H9 (cell line): Measurements from ENCODE around the gene RBKS. TPM values are rescaled to one million over a fixed set of nuclear protein-coding genes. Genes with fewer than 3 reads are reported as not detected.

Experiments
- DNase-seq: peaks from one replicate; pipeline ENCODE4 v3.0.0-alpha.2; 2017
- H2AFZ ChIP-seq: one replicate; pipeline ENCODE4 v1.6.1; 2013; ENCODE audit warnings: mild to moderate bottlenecking, low read length, control low read depth, moderate library complexity
- H2AK5ac ChIP-seq: 2 replicates; pipeline ENCODE4 v1.6.1; 2013; ENCODE audit warnings: low read length, control low read depth, mixed read lengths; ENCODE audit not compliant: insufficient read length
- H2BK120ac ChIP-seq: one replicate; pipeline ENCODE4 v1.6.1; 2013; ENCODE audit warnings: low read depth, mild to moderate bottlenecking, low read length, control low read depth, inconsistent platforms; ENCODE audit not compliant: poor library complexity, severe bottlenecking
- H2BK12ac ChIP-seq: 2 replicates; pipeline ENCODE4 v1.6.1; 2013; ENCODE audit warnings: low read length, control low read depth, mixed read lengths, low read depth; ENCODE audit not compliant: insufficient read length
- H2BK15ac ChIP-seq: 2 replicates; pipeline ENCODE4 v1.6.1; 2013; ENCODE audit warnings: low read depth, low read length, control low read depth
- H2BK20ac ChIP-seq: one replicate; pipeline ENCODE4 v1.6.1; 2013; ENCODE audit warnings: low read depth, mild to moderate bottlenecking, low read length, control low read depth, inconsistent platforms; ENCODE audit not compliant: poor library complexity, severe bottlenecking
- H2BK5ac ChIP-seq: 2 replicates; pipeline ENCODE4 v1.6.1; 2013; ENCODE audit warnings: low read length, control low read depth, mixed read lengths; ENCODE audit not compliant: insufficient read length
- H3K14ac ChIP-seq: 2 replicates; pipeline ENCODE4 v1.6.1; 2013; ENCODE audit warnings: low read length, control low read depth; ENCODE audit not compliant: insufficient read depth
- H3K18ac ChIP-seq: 2 replicates; pipeline ENCODE4 v1.6.1; 2013; ENCODE audit warnings: low read depth, mild to moderate bottlenecking, mixed read lengths, low read length, control low read depth; ENCODE audit not compliant: insufficient read length
- H3K23ac ChIP-seq: 2 replicates; pipeline ENCODE4 v1.6.1; 2013; ENCODE audit warnings: low read length, control low read depth, mixed read lengths, low read depth; ENCODE audit not compliant: insufficient read length
- H3K23me2 ChIP-seq: 2 replicates; pipeline ENCODE4 v1.6.1; 2013; ENCODE audit warnings: low read depth, mild to moderate bottlenecking, mixed read lengths, low read length, control low read depth; ENCODE audit not compliant: insufficient read length, poor library complexity, severe bottlenecking
- H3K27ac ChIP-seq: 2 replicates; pipeline ENCODE4 v1.5.1; 2013; ENCODE audit warnings: low read length, control low read depth, mixed read lengths, low read depth; ENCODE audit not compliant: insufficient read length
- H3K27me3 ChIP-seq: 2 replicates; pipeline ENCODE4 v1.6.1; 2013; ENCODE audit warnings: low read length, control low read depth, inconsistent platforms; ENCODE audit not compliant: insufficient read depth
- H3K4ac ChIP-seq: 2 replicates; pipeline ENCODE4 v1.6.1; 2013; ENCODE audit warnings: low read depth, mild to moderate bottlenecking, control low read depth, inconsistent platforms, low read length, moderate library complexity
- H3K4me1 ChIP-seq: 2 replicates; pipeline ENCODE4 v1.6.1; 2013; ENCODE audit warnings: low read length, control low read depth, inconsistent platforms; ENCODE audit not compliant: insufficient read depth
- H3K4me2 ChIP-seq: 2 replicates; pipeline ENCODE4 v1.6.1; 2013; ENCODE audit warnings: low read length, control low read depth, mixed read lengths; ENCODE audit not compliant: insufficient read length, insufficient read depth
- H3K56ac ChIP-seq: 2 replicates; pipeline ENCODE4 v1.6.1; 2013; ENCODE audit warnings: low read depth, mild to moderate bottlenecking, mixed read lengths, low read length, control low read depth; ENCODE audit not compliant: insufficient read length
- H3K79me1 ChIP-seq: 2 replicates; pipeline ENCODE4 v1.6.1; 2013; ENCODE audit warnings: low read depth, mild to moderate bottlenecking, moderate library complexity, low read length, control low read depth, inconsistent platforms; ENCODE audit not compliant: insufficient read depth, poor library complexity, severe bottlenecking
- H3K79me2 ChIP-seq: 2 replicates; pipeline ENCODE4 v1.6.1; 2013; ENCODE audit warnings: low read length, control low read depth, inconsistent platforms; ENCODE audit not compliant: insufficient read depth
- H3K9ac ChIP-seq: 2 replicates; pipeline ENCODE4 v1.6.1; 2013; ENCODE audit warnings: low read length, control low read depth, mixed read lengths; ENCODE audit not compliant: insufficient read length; ENCODE audit errors: extremely low read depth
- H3K9me3 ChIP-seq: one replicate; pipeline ENCODE4 v1.6.1; 2013; ENCODE audit warnings: low read depth, low read length, inconsistent platforms; ENCODE audit not compliant: control insufficient read depth
- H3T11ph ChIP-seq: one replicate; pipeline ENCODE4 v1.6.1; 2013; ENCODE audit warnings: mild to moderate bottlenecking, low read length, control low read depth, inconsistent platforms
- H4K20me1 ChIP-seq: one replicate; pipeline ENCODE4 v1.6.1; 2013; ENCODE audit not compliant: control insufficient read depth, insufficient read length, insufficient read depth
- H4K5ac ChIP-seq: 2 replicates; pipeline ENCODE4 v1.6.1; 2013; ENCODE audit warnings: low read depth, mild to moderate bottlenecking, mixed read lengths, low read length, control low read depth; ENCODE audit not compliant: insufficient read length
- H4K8ac ChIP-seq: replicated peaks from 2 replicates; pipeline ENCODE4 v1.6.1; 2013; ENCODE audit warnings: low read length, control low read depth, mixed read lengths, low read depth; ENCODE audit not compliant: insufficient read length
- H4K91ac ChIP-seq: 2 replicates; pipeline ENCODE4 v1.6.1; 2013; ENCODE audit warnings: low read depth, mild to moderate bottlenecking, moderate library complexity, mixed read lengths, low read length, control low read depth; ENCODE audit not compliant: insufficient read length
- H3K27ac Mint-ChIP-seq, 3 experiments: 2 replicates in 2 of 3; 3 replicates in 1 of 3; pipeline ENCODE4 v1.8.0; 2020 to 2021; ENCODE audit warnings: mixed read lengths in 3 of 3, mild to moderate bottlenecking in 1 of 3, moderate library complexity in 1 of 3
- H3K27me3 Mint-ChIP-seq: 2 replicates; pipeline ENCODE4 v1.8.0; 2021; ENCODE audit warnings: low read depth, mild to moderate bottlenecking, moderate library complexity, mixed read lengths
- H3K36me3 Mint-ChIP-seq, 3 experiments: 2 replicates in 2 of 3; 3 replicates in 1 of 3; pipeline ENCODE4 v1.8.0; 2020 to 2021; ENCODE audit warnings: low read depth in 3 of 3, mixed read lengths in 3 of 3; ENCODE audit not compliant: insufficient read depth in 1 of 3
- H3K4me1 Mint-ChIP-seq, 2 experiments: 2 replicates each; pipeline ENCODE4 v1.8.0; 2020; ENCODE audit warnings: mixed read lengths in 2 of 2
- H3K4me3 Mint-ChIP-seq, 2 experiments: 2 replicates in 1 of 2; 3 replicates in 1 of 2; pipeline ENCODE4 v1.8.0; 2020 to 2021; ENCODE audit warnings: mild to moderate bottlenecking in 2 of 2, mixed read lengths in 2 of 2, moderate library complexity in 1 of 2
- H3K9me3 Mint-ChIP-seq, 2 experiments: 2 replicates in 1 of 2; 3 replicates in 1 of 2; pipeline ENCODE4 v1.8.0; 2020; ENCODE audit warnings: mild to moderate bottlenecking in 2 of 2, mixed read lengths in 2 of 2, moderate library complexity in 1 of 2
- CTCF ChIP-seq: fragments of 200-600 bp; sonication (generic); conservative IDR thresholded peaks from 3 replicates; pipeline ENCODE4 v1.8.0; 2021; ENCODE audit warnings: antibody characterized with exemption, mild to moderate bottlenecking
- WGBS: extraction: QIAGEN DNeasy Blood & Tissue Kit; methylation state at CpG from one replicate; pipeline ENCODE4 v1.1.7; 2013; ENCODE audit warnings: missing lambda C conversion rate, low lambda C conversion rate, mixed read lengths; ENCODE audit not compliant: insufficient read length; ENCODE audit errors: extremely low coverage; 5-methylcytosine and 5-hydroxymethylcytosine counted together
- total RNA-seq: library from RNA; stranded (reverse); gene quantifications from 2 replicates; pipeline ENCODE4 v1.2.1, GENCODE V29; 2021

Gene RBKS
- total RNA-seq, 1 experiment from 2014 or later, result 2.3 TPM

- Histone ChIP-seq H4K8ac (no peak overlapping the region), H3K4ac (no peak overlapping the region), H3K27me3 (no peaks in the 10 kb centered on the region), H3K9me3 (no peaks in the 10 kb centered on the region), H3K79me2 (no peaks in the 10 kb centered on the region), H4K20me1 (no peaks in the 10 kb centered on the region), H3K14ac (no peak overlapping the region), H2AFZ (no peak overlapping the region), H2BK5ac (no peak overlapping the region), H3K79me1 (no peaks in the 10 kb centered on the region), H3K23ac (no peak overlapping the region), H3K4me2 (no peak overlapping the region), H4K91ac (no peak overlapping the region), H2BK15ac (no peak overlapping the region), H2BK120ac (no peak overlapping the region), H4K5ac (no peak overlapping the region), H3T11ph (no peak overlapping the region), H3K27ac (no peak overlapping the region), H2BK20ac (no peak overlapping the region), H2BK12ac (no peak overlapping the region), H3K56ac (no peak overlapping the region), H3K9ac (no peak overlapping the region), H3K23me2 (peaks cover 3% of the 10 kb centered on the region), H3K4me1 (no peaks in the 10 kb centered on the region), H2AK5ac (no peak overlapping the region), H3K18ac (no peak overlapping the region)
- H3K4me3 Mint-ChIP-seq, result no peak overlapping the region
- TF ChIP-seq CTCF, result no peak
- WGBS, result no CpG with 5 or more reads among the region's 2 CpGs
- peaks cover 8% of the 10 kb centered on the region; the same call in 1 of the 2 replicates for H3K27me3 Mint-ChIP-seq
- peaks cover 0 to 4% (median 0%) of the 10 kb centered on the region in 3 experiments; a peak in 3 of 7 replicates for H3K36me3 Mint-ChIP-seq
- no peak for DNase-seq
- H3K9me3 Mint-ChIP-seq, result no peaks in the 10 kb centered on the region
- no peak overlapping the region for H3K27ac Mint-ChIP-seq
- H3K4me1 Mint-ChIP-seq, result peaks cover 6 to 11% of the 10 kb centered on the region in 2 experiments
Observed at GRCh38 chr2:27766287-27766661, 123.9 kb downstream of the RBKS start.
